OCI-LY3 (cell line): ENCODE results near the gene MFAP2.

Source experiments
- H2AFZ ChIP-seq: fragments of 200-600, 300-600 bp; shearing (Covaris generic); 2 replicates; pipeline ENCODE4 v1.6.0; 2014; ENCODE audit warnings: antibody characterized with exemption, low read depth, low read length
- H3K27ac ChIP-seq: fragments of 200-600, 300-600 bp; sonication (generic); 2 replicates; pipeline ENCODE4 v1.5.1; 2014; ENCODE audit warnings: mild to moderate bottlenecking, low read length, moderate library complexity, mixed read lengths
- H3K27me3 ChIP-seq: fragments of 200-600, 300-600 bp; sonication (generic); 2 replicates; pipeline ENCODE4 v1.6.1; 2014; ENCODE audit warnings: low read depth, low read length, mixed read lengths
- H3K36me3 ChIP-seq: fragments of 200-600, 300-600 bp; sonication (generic); replicated peaks from 2 replicates; pipeline ENCODE3; 2014; ENCODE audit warnings: low read depth, low read length, mixed read lengths
- H3K4me1 ChIP-seq: fragments of 300-600, 200-600 bp; sonication (generic); 2 replicates; pipeline ENCODE4 v1.6.1; 2014; ENCODE audit warnings: low read length, mixed read lengths
- H3K4me2 ChIP-seq: fragments of 200-600, 300-600 bp; sonication (generic); 2 replicates; pipeline ENCODE4 v1.6.1; 2014; ENCODE audit warnings: low read length, mixed read lengths
- H3K4me3 ChIP-seq: fragments of 300-600, 200-600 bp; sonication (generic); 2 replicates; pipeline ENCODE4 v1.5.1; 2014; ENCODE audit warnings: antibody characterized with exemption, mild to moderate bottlenecking, low read length, moderate library complexity
- H3K79me2 ChIP-seq: fragments of 300-600, 200-600 bp; shearing (Covaris generic); 2 replicates; pipeline ENCODE4 v1.6.1; 2014; ENCODE audit warnings: mild to moderate bottlenecking, low read length, mixed read lengths
- H3K9ac ChIP-seq: fragments of 300-600, 200-600 bp; shearing (Covaris generic); 2 replicates; pipeline ENCODE4 v1.6.0; 2014; ENCODE audit warnings: mild to moderate bottlenecking, low read length, moderate library complexity
- H3K9me3 ChIP-seq: fragments of 200-600, 300-600 bp; shearing (Covaris generic); 2 replicates; pipeline ENCODE4 v1.6.1; 2014; ENCODE audit warnings: low read length, mixed read lengths; ENCODE audit not compliant: insufficient read depth
- H4K20me1 ChIP-seq: fragments of 200-600, 300-600 bp; sonication (generic); 2 replicates; pipeline ENCODE4 v1.6.1; 2016; ENCODE audit warnings: low read length, mixed read lengths; ENCODE audit not compliant: insufficient read depth
- EZH2phosphoT487 ChIP-seq: fragments of 200-600 bp; shearing (Covaris generic); IDR thresholded peaks from 2 replicates; pipeline ENCODE4 v1.6.1; 2018; ENCODE audit warnings: antibody characterized with exemption, mixed run types, low read depth
- TF ChIP-seq, protein P1 (sequence below): fragments of 200-600, 300-600 bp; sonication (generic); IDR thresholded peaks from 2 replicates; pipeline ENCODE4 v1.5.1; 2014; ENCODE audit warnings: antibody characterized with exemption, low read length, low read depth

The MFAP2 gene

DNA sequence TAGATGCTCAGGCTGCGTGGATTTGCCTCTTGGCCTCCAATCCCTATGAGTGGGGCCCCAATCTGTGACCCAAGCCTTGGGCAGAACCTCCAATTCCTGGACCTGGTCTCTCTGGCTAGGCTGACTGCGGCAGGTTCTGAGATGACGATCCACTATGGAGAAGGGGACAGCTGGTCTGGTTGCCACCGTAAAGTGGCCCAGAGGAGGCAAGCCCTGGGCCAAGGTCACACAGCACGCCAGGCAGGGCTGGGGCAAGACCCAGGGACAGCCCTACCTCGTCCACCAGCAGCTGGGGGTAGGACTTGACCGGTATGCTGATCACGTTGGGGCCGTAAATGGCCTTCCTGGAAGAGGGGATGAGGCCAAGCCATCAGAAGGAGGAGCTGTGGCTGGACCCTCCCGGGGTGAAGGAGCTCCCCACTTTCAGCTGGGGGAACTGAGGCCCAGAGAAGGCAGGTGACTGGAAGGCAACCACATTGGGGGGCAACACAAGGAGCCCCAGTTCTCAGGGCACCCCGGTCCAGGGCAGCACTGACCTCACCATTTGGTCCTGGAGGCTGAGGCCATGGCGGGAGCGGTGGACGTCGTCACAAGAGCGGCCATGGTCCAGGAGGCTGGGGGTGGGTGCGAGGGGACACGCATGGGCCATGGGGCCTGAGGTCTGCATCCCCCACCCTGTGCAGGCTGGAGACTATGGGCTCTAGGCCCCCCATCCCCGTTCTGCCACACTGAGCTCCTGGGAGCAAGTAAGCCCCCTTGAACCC lies 21.5 kb upstream of the MFAP2 start:
- no peaks in the 10 kb centered on the region for H3K9me3 ChIP-seq
- H3K4me3 ChIP-seq: no peak overlapping the region
- H3K27me3 ChIP-seq: no peaks in the 10 kb centered on the region
- TF ChIP-seq, protein P1, sequence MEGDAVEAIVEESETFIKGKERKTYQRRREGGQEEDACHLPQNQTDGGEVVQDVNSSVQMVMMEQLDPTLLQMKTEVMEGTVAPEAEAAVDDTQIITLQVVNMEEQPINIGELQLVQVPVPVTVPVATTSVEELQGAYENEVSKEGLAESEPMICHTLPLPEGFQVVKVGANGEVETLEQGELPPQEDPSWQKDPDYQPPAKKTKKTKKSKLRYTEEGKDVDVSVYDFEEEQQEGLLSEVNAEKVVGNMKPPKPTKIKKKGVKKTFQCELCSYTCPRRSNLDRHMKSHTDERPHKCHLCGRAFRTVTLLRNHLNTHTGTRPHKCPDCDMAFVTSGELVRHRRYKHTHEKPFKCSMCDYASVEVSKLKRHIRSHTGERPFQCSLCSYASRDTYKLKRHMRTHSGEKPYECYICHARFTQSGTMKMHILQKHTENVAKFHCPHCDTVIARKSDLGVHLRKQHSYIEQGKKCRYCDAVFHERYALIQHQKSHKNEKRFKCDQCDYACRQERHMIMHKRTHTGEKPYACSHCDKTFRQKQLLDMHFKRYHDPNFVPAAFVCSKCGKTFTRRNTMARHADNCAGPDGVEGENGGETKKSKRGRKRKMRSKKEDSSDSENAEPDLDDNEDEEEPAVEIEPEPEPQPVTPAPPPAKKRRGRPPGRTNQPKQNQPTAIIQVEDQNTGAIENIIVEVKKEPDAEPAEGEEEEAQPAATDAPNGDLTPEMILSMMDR: no peak
- TF ChIP-seq EZH2phosphoT487: no peak
- H3K4me2 ChIP-seq: no peak overlapping the region
- H3K9ac ChIP-seq: no peak overlapping the region
- no peak overlapping the region for H2AFZ ChIP-seq
- H3K79me2 ChIP-seq: no peaks in the 10 kb centered on the region
- no peaks in the 10 kb centered on the region for H3K36me3 ChIP-seq
- H3K27ac ChIP-seq: no peak overlapping the region
- no peaks in the 10 kb centered on the region for H3K4me1 ChIP-seq
- H4K20me1 ChIP-seq: no peaks in the 10 kb centered on the region

DNA sequence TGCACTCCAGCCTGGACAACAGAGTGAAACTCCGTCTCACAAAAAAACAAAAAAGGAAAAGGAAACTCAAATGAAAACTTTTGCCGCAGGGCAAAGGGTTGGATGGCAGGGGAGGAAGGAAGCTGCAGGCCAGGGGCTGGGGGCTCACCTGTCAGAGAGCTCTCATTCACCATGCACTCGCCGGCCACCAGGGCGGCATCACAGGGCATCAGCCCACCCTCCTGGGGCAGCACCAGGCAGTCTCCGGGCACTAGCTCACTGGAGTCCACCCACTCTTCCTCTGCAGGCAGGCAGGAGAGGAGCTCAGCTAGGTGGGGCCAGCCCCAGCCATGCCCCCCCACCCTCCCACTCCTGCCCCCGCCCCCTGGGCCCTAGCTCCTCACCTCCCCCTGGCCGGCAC lies 19.4 kb upstream of the MFAP2 start:
- no peaks in the 10 kb centered on the region for H3K9me3 ChIP-seq
- TF ChIP-seq EZH2phosphoT487: no peak
- TF ChIP-seq, protein P1: no peak
- H3K4me1 ChIP-seq: no peaks in the 10 kb centered on the region
- H4K20me1 ChIP-seq: no peaks in the 10 kb centered on the region
- H3K79me2 ChIP-seq: no peaks in the 10 kb centered on the region
- no peak overlapping the region for H2AFZ ChIP-seq
- H3K9ac ChIP-seq: no peak overlapping the region
- H3K4me3 ChIP-seq: no peak overlapping the region
- no peak overlapping the region for H3K4me2 ChIP-seq
- no peaks in the 10 kb centered on the region for H3K27me3 ChIP-seq
- no peak overlapping the region for H3K27ac ChIP-seq
- H3K36me3 ChIP-seq: no peaks in the 10 kb centered on the region

DNA sequence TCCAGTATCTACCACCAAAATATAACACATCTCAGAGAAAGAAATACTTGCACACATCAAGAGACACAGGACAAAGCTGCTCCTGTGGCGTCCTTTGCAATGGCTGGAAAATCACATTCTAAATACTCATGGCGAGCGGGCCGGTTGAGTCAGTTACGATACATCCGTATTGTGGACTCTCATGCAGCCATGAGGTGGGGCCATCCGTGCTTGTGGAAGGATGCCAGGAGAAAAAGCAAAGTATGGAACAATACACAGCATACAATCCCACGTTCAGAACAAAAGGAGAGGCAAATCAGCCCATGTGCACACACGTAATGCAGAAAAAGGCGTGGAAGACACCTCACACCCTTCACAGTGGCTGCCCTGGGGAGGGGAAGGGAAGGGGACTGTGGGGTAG lies 18.2 kb upstream of the MFAP2 start:
- H3K9me3 ChIP-seq: no peaks in the 10 kb centered on the region
- H3K9ac ChIP-seq: no peak overlapping the region
- H3K27me3 ChIP-seq: no peaks in the 10 kb centered on the region
- H2AFZ ChIP-seq: no peak overlapping the region
- no peaks in the 10 kb centered on the region for H3K4me1 ChIP-seq
- H3K79me2 ChIP-seq: no peaks in the 10 kb centered on the region
- TF ChIP-seq EZH2phosphoT487: no peak
- TF ChIP-seq, protein P1: no peak
- no peak overlapping the region for H3K4me2 ChIP-seq
- no peak overlapping the region for H3K4me3 ChIP-seq
- no peaks in the 10 kb centered on the region for H3K36me3 ChIP-seq
- no peaks in the 10 kb centered on the region for H4K20me1 ChIP-seq
- H3K27ac ChIP-seq: no peak overlapping the region

DNA sequence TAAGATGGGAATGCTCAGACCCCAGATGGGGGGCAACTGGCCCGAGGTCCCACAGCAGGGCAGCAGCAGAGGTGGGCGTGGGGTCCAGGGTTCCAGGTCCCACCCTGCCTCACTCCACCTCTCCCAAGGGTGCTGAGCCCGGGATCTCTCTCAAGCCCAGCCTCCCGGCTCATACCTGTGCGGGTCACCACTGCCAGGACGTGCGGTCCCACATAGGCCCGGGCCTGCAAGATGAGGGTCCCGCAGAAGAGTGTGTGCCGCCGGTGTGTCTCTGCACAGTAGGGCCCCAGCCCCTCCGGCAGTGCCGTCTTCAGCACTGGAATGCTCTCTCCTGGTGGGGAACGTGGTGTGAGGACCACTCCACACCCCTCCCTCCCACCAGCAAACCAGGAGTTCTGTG lies 16.4 kb upstream of the MFAP2 start:
- TF ChIP-seq EZH2phosphoT487: no peak
- TF ChIP-seq, protein P1: no peak
- Histone ChIP-seq H3K79me2 (no peaks in the 10 kb centered on the region), H3K4me3 (no peak overlapping the region), H3K4me2 (no peak overlapping the region), H3K36me3 (no peaks in the 10 kb centered on the region), H3K9ac (no peak overlapping the region), H2AFZ (no peak overlapping the region), H4K20me1 (no peaks in the 10 kb centered on the region), H3K4me1 (no peaks in the 10 kb centered on the region), H3K9me3 (no peaks in the 10 kb centered on the region), H3K27me3 (no peaks in the 10 kb centered on the region), H3K27ac (no peak overlapping the region)
